ENCODE data around the gene AMER1. TPM values are rescaled to one million over a fixed set of nuclear protein-coding genes. Genes with fewer than 3 reads are reported as not detected.
"Not testable (repeated sequence)": the region's sequence is repeated elsewhere in the genome, so short reads cannot be mapped to it uniquely, and the experiment has no call there.

AMER1 gene
- total RNA-seq (2014; rRNA removed; shearing (Covaris generic)): 0.24 and 0.51 TPM in 2 replicates

GRCh38 chrX:64205441-64205734 is at the start of gene AMER1:
TSS of gene AMER1 (minus strand) at chrX:64205708. CDS start at chrX:64193286, 12,422 bp downstream.
- DNase-seq (ENCODE audit: low read depth): no peak

DNA sequence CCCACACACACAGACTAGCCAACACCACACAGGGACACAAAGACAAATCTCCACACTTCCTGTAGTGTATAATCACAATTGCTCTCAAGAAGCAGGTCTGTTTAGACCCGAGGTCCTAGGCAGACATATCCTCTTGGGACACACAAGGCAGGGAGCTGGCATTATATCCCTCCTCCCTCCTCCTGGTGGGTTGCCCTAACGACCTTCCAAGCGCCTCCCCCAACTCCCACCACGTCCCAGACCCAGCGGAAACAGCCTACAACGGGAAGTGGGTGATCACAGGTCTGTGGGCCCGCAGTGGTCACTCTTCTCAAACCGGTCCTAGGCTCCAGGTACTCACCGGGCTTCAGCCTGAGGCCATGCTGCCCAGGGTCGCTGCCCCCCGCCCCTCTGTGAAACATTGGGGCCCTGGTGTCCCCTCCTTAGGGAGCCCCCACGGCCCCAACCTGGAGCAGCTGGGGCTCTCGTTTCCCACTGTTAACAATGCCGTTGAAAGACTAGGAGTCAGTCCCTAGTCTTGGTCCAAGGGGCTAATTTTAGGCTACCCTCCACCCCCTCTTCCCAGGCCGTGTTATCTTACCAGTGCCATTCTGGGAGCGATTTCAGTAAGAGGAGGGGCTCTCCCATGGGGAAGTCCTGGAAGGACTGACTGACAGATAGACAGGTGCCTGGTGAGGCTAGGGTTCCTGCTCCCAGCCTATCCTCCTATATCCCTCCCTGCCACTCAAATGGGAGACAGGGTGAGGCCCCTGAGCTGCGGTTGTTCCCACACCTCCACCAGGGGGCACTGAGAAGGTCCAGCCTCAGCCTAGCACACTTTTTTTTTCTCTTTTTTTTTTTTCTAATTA is 24.8 kb upstream of the AMER1 start, which contains the start of gene ASB12:
ASB12 (minus strand) TSS at position 485 of the 848 bp plus-strand sequence. CDS start 4,957 bp downstream, outside the sequence.
- DNase-seq (ENCODE audit: low read depth): no peak

- no peak for DNase-seq (ENCODE audit: low read depth)
Measured at GRCh38 chrX:64229154-64229553, 23.6 kb upstream of the AMER1 start.

GRCh38 chrX:64218023-64218422 is 12.5 kb upstream of the AMER1 start:
- no peak for DNase-seq (ENCODE audit: low read depth)

GRCh38 chrX:64213989-64214388 is 8.5 kb upstream of the AMER1 start:
- DNase-seq (ENCODE audit: low read depth): not testable (repeated sequence)

- no peak for DNase-seq (ENCODE audit: low read depth)
Measured at GRCh38 chrX:64206556-64207162, 1.2 kb upstream of the AMER1 start.

DNA sequence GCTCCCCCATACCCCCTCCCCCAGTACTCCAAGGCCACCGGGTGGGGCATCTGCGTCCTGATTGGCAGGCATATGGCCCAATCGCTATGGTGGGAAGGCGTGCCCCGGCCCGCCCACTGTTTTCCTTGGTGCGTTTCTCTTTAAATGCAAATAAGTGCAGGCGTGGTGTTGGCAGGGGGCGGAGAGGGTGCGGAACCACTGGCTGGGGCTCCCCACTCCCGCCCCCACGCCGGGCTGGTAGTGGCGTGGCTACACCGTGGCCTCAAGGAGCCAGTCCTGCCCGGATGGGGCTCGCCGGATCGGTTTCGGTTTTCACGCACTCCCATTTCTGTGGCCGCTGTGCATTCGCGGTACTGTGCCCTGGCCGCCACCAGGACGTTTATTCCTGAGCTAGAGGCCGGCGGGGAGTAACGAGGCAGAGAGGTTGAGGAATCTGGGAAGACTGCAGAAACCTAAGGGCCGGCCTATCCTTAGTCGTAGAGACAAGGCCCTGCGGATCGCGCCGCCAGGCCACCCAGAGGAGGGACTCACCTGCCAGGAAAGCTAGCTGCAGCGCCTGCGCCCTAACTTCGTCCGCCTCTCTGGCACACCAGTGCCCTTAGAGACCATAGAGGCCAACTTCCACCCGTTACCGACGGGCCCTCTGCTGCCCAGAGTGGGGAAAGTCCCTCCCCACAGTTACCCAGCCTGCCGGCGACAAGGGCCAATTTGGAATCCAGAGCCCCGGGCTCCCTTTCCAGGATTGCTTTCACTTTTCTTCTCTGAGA is 410 bp upstream of the AMER1 start:
- peak; percentile 85 for DNase-seq (ENCODE audit: low read depth)

- DNase-seq (ENCODE audit: low read depth): peak; percentile 21
Measured at GRCh38 chrX:64204701-64205440, 637 bp downstream of the AMER1 start.

GRCh38 chrX:64204252-64204651 is 1.3 kb downstream of the AMER1 start:
- no peak for DNase-seq (ENCODE audit: low read depth)

GRCh38 chrX:64202808-64203325 is 2.6 kb downstream of the AMER1 start:
- DNase-seq (ENCODE audit: low read depth): no peak

DNA sequence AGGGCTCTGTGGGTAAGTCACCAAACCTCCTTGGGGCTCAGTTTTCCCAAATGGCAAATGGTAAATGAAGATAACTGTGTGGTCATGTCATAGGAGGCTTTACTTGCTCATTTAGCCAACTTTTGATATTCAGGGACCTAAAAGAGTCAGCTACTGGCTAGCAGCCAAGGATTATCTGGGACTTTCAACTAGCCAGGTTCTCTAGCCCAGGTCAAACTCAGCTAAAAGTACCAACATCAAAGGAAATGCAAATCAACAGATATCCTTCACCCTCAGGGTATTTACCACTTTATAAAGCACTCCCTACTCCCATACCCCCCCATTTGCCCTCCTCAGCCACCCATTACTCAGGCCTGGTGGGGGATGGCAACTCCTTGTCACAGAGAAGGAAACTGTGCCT is 7.5 kb downstream of the AMER1 start:
- DNase-seq (ENCODE audit: low read depth): no peak

- DNase-seq (ENCODE audit: low read depth): no peak
Measured at GRCh38 chrX:64196606-64197005, 8.9 kb downstream of the AMER1 start.

DNA sequence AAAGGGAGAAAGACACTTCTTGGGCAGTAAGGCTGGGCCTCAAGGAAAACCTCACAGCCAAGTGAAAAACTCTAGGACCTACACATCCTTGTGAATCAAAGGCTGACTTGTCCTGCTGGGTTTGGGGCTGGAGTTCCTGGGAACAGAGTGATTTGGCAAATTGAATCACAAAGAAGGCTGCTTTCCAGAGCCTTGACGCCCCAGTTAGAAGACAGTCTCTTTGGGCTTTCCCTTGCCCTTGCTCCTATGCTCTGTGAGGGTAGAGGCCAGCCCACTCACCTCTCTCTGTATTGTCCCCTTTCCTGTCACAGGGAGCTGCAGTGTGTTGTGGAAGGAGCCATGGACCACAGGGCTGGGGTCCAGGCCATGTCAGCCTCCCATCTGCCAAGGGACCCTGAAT is 9.6 kb downstream of the AMER1 start:
- DNase-seq (ENCODE audit: low read depth): no peak

GRCh38 chrX:64192673-64193072 is 12.8 kb downstream of the AMER1 start:
- DNase-seq (ENCODE audit: low read depth): no peak

GRCh38 chrX:64192040-64192439 is 13.5 kb downstream of the AMER1 start:
- DNase-seq (ENCODE audit: low read depth): no peak

GRCh38 chrX:64191281-64192010 is 14.1 kb downstream of the AMER1 start:
- DNase-seq (ENCODE audit: low read depth): no peak

DNA sequence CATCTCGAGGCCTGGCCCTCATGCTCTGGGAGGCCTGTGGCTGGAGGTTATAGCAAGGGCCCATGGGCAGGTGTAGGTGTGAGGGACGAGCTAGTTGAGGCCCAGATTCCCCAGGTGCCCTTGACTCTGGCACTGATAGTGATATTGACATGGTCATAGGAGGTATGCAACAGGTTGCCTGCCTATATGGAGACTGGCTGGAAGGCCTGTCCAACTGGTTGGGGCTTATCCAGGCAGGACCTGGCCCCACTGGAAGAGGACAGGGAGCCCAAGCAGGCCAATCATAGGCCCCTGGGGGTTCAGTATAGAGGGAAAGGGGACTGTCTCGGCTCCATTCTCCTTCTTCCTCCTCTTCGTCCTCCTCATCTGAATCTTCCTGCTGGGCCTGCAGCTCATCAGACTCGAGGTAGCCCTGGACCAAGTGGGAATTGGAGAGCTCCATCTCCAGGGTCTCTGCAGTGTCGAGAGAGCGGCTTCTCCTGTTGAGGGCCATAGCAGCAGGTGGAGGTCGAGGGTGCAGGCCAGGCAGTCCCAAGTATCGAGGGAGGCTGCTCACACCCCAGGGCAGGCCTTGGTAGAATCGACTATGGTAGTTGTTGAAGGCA is 15.3 kb downstream of the AMER1 start:
- no peak for DNase-seq (ENCODE audit: low read depth)

- no peak for DNase-seq (ENCODE audit: low read depth)
Measured at GRCh38 chrX:64188901-64189300, 16.6 kb downstream of the AMER1 start.

DNA sequence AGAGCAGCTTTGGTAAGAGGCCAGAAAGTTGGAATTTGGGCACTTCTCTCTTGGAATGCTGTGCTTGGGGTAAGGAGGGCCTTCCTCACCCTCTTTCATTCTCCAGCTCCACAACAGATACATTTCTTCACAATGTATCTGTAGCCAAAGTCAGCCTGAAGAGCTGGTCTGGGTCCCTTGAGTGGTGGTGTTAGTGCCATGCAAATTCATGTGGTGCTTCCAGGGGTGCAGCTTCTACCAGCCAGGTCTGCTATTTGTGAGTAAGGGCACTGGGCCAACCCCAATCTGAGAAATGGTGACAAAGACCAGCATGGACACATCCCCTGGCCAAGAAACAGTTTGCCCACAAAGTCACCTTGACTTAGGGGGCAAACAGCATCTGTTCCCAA is 17.8 kb downstream of the AMER1 start:
- DNase-seq (ENCODE audit: low read depth): no peak

DNA sequence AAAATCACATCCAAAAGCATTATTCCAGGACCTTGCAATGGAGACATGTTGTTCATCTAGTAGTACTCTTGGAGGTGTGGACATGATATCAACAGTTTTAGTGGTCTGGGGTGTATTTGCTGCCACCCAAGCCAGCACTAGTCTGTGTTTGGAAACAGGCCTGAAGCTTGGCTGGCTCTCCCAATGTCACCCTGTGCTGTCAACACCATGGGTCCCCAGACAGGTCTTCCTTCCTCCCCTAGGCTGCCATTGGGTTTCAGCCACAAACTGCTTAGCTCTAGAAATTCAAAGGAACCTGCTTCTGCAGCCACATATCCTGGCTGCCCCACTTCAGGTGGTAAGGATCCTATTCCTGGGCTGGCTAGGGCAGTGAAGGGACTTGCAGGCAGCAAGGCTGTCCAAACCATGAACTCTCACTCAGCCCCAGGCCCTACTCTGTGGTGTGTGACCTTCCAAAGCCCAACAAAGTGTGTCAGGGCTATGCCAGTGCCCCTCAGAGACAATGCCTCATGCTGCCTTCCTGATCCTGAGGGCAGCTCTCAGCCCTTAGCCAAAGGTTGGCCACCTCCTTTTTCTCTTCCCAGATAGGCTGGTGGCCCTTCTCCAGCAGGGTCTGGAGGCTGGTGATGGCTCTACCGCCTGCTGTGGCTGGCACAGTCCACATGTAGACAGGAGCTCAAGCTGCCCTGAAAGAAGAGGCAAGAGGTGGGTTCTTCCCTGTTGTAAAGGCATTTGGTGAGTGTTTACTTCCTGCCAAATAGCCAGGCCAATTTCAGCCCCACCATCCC is 18.3 kb downstream of the AMER1 start:
- DNase-seq (ENCODE audit: low read depth): no peak

All from Daoy (cell line).